NB4 (cell line): Measurements from ENCODE around the gene DOLK.

Experiments used
- DNase-seq: peaks from one replicate; pipeline ENCODE4 v3.0.0; 2010; ENCODE audit warnings: low read depth
- H3K4me3 ChIP-seq: one replicate; pipeline ENCODE4 v1.5.1; 2011; ENCODE audit warnings: mild to moderate bottlenecking, low read depth, low read length, moderate library complexity
- CTCF ChIP-seq: IDR thresholded peaks from one replicate; pipeline ENCODE4 v1.5.1; 2012; ENCODE audit warnings: low read depth, low read length
- MAX ChIP-seq: IDR thresholded peaks from 2 replicates; pipeline ENCODE4 v1.6.1; 2011; ENCODE audit warnings: low read depth, low read length
- MYC ChIP-seq: IDR thresholded peaks from 2 replicates; pipeline ENCODE4 v1.6.1; 2011; ENCODE audit warnings: low read depth, low read length
- POLR2A ChIP-seq: IDR thresholded peaks from 2 replicates; pipeline ENCODE4 v1.6.1; 2011; ENCODE audit warnings: mild to moderate bottlenecking; ENCODE audit not compliant: insufficient read length; ENCODE audit errors: extremely low read depth

Gene DOLK

GRCh38 chr9:128928624-128929023 is 18.8 kb downstream of the DOLK start:
- no peak for DNase-seq
- no peak overlapping the region for H3K4me3 ChIP-seq
- TF ChIP-seq MYC (no peak), MAX (no peak), CTCF (no peak), POLR2A (no peak)

- peak; percentile 88 for TF ChIP-seq CTCF
- TF ChIP-seq MAX, result no peak
- DNase-seq, result peak; percentile 49
Measured at GRCh38 chr9:128927731-128928411, 19.5 kb downstream of the DOLK start.

GRCh38 chr9:128923493-128923883 is 23.9 kb downstream of the DOLK start:
- TF ChIP-seq CTCF, result no peak
- TF ChIP-seq MAX, result no peak
- no peak for TF ChIP-seq MYC
- TF ChIP-seq POLR2A, result no peak
- no peak for DNase-seq

More at GRCh38 chr9:128927731-128928411, 19.5 kb downstream of the DOLK start:
- no peak overlapping the region for H3K4me3 ChIP-seq

GRCh38 chr9:128921881-128922763 is 25.3 kb downstream of the DOLK start:
- TF ChIP-seq POLR2A (no peak), CTCF (no peak), MYC (no peak), MAX (no peak)
- H3K4me3 ChIP-seq, result no peak overlapping the region
- DNase-seq, result no peak

More at GRCh38 chr9:128923493-128923883, 23.9 kb downstream of the DOLK start:
- H3K4me3 ChIP-seq, result no peak overlapping the region

DNA sequence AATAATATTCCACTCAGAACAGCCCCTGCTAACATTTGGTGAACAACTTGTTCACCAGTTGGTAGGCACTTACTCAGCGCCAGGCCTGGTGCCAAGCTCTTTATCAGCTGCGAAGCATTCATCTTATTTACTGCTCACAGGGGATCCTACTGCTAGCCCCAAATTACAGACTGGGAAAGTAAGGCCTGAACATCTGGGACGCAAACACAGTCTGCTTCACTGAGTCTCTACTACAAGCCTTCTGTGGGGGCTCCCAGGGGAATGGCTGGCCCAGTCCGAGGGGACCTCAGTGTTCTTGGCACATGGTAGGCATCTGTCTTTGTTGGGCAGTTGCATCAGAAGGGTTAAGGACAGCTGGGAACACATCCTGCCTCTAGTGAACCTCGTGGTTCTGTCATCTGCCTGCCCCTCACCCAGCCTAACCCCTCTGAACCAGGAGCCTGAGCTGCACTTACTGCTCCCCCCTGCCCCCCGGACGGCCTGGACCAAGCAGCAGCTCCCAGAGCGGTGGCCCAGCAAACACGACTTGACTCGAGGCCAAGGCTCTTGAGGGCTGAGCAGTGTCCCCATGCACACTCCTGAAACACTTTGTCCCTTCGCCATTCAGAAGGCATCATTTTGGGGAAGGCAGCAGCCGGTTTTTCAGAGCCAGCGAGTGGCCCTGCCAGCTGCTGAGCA is 26.9 kb downstream of the DOLK start, which contains the start of gene PHYHD1:
Gene PHYHD1, plus strand, starts transcription at position 602 of the 678 bp plus-strand sequence. CDS start 1,342 bp downstream, outside the sequence.
- DNase-seq, result peak; percentile 32
- no peak within 1 kb of the TSS for H3K4me3 ChIP-seq
- TF ChIP-seq POLR2A, result no peak
- TF ChIP-seq CTCF, result no peak
- TF ChIP-seq MAX, result peak; percentile 8; the same call in 1 of the 2 replicates
- peak; percentile 46; the same call in 1 of the 2 replicates for TF ChIP-seq MYC
